Stimulated activated CD8-positive, alpha-beta memory T cell treated with anti-CD3 and anti-CD28 coated beads, Interleukin-2, amount 100 ng/mL, for 48 hours (primary cell): ENCODE results near the gene MAD1L1.

ENCODE experiments used
- DNase-seq, 2 donors: peaks; one replicate each; pipeline ENCODE4 v3.0.0-alpha.2; 2020; ENCODE audit warnings: low read depth in 2 of 2

The MAD1L1 gene

GRCh38 chr7:1916601-1916970 lies 316.2 kb downstream of the MAD1L1 start:
- no peak for DNase-seq

GRCh38 chr7:1915956-1916600 lies 316.7 kb downstream of the MAD1L1 start:
- no peak for DNase-seq

GRCh38 chr7:1915326-1915725 lies 317.4 kb downstream of the MAD1L1 start:
- no peak for DNase-seq

- no peak for DNase-seq
These were observed 318.0 kb downstream of the MAD1L1 start for GRCh38 chr7:1914743-1915142.

- DNase-seq = no peak
These were observed 318.4 kb downstream of the MAD1L1 start for GRCh38 chr7:1914321-1914720.

GRCh38 chr7:1913466-1914282 lies 319.1 kb downstream of the MAD1L1 start:
- no peak for DNase-seq

- no peak for DNase-seq
These were observed 319.9 kb downstream of the MAD1L1 start for GRCh38 chr7:1912593-1913465.

GRCh38 chr7:1911571-1911970 lies 321.2 kb downstream of the MAD1L1 start:
- no peak for DNase-seq

GRCh38 chr7:1910827-1911226 lies 321.9 kb downstream of the MAD1L1 start:
- DNase-seq = no peak

- no peak for DNase-seq
These were observed 322.6 kb downstream of the MAD1L1 start for GRCh38 chr7:1910081-1910685.

GRCh38 chr7:1909476-1909875 lies 323.3 kb downstream of the MAD1L1 start:
- DNase-seq = no peak

- DNase-seq = no peak
These were observed 323.8 kb downstream of the MAD1L1 start for GRCh38 chr7:1908823-1909420.

- DNase-seq = no peak
These were observed 324.9 kb downstream of the MAD1L1 start for GRCh38 chr7:1907751-1908365.

GRCh38 chr7:1906988-1907745 lies 325.6 kb downstream of the MAD1L1 start:
- no peak for DNase-seq

- no peak for DNase-seq
These were observed 326.5 kb downstream of the MAD1L1 start for GRCh38 chr7:1906087-1906830.

GRCh38 chr7:1902231-1902855 lies 330.4 kb downstream of the MAD1L1 start:
- DNase-seq = no peak

GRCh38 chr7:1901431-1902210 lies 331.1 kb downstream of the MAD1L1 start:
- no peak for DNase-seq

- no peak for DNase-seq
These were observed 331.9 kb downstream of the MAD1L1 start for GRCh38 chr7:1900847-1901246.
